Fibroblast of skin of right biceps (primary cell): ENCODE measurements around the gene UBE2H.
"Not testable (repeated sequence)": the region's sequence is repeated elsewhere in the genome, so short reads cannot be mapped to it uniquely, and the experiment has no call there.

Experiments used
- DNase-seq: peaks from one replicate; pipeline ENCODE4 v3.0.0-alpha.2; 2013

UBE2H gene

GRCh38 chr7:129907122-129907736 is 45.5 kb downstream of the UBE2H start:
- no peak for DNase-seq

- DNase-seq: peak; percentile 20
Measured at GRCh38 chr7:129906700-129907099, 46.1 kb downstream of the UBE2H start.

GRCh38 chr7:129903935-129904334 is 48.8 kb downstream of the UBE2H start:
- DNase-seq: no peak

GRCh38 chr7:129902788-129903422 is 49.9 kb downstream of the UBE2H start:
- no peak for DNase-seq

GRCh38 chr7:129898502-129899160 is 54.1 kb downstream of the UBE2H start:
- no peak for DNase-seq

GRCh38 chr7:129898007-129898406 is 54.8 kb downstream of the UBE2H start:
- no peak for DNase-seq

- DNase-seq: peak; percentile 60
Measured at GRCh38 chr7:129896568-129897382, 56.0 kb downstream of the UBE2H start.

GRCh38 chr7:129894184-129894583 is 58.6 kb downstream of the UBE2H start:
- not testable (repeated sequence) for DNase-seq

GRCh38 chr7:129890090-129890489 is 62.7 kb downstream of the UBE2H start:
- no peak for DNase-seq

GRCh38 chr7:129889133-129889844 is 63.5 kb downstream of the UBE2H start:
- DNase-seq: no peak

- no peak for DNase-seq
Measured at GRCh38 chr7:129887865-129888264, 64.9 kb downstream of the UBE2H start.

GRCh38 chr7:129886818-129887186 is 66.0 kb downstream of the UBE2H start:
- no peak for DNase-seq

GRCh38 chr7:129886167-129886817 is 66.5 kb downstream of the UBE2H start:
- DNase-seq: no peak

- no peak for DNase-seq
Measured at GRCh38 chr7:129884495-129884894, 68.3 kb downstream of the UBE2H start.

- DNase-seq: no peak
Measured at GRCh38 chr7:129883151-129883550, 69.6 kb downstream of the UBE2H start.

- peak; percentile 51 for DNase-seq
Measured at GRCh38 chr7:129882531-129882930, 70.2 kb downstream of the UBE2H start.

- no peak for DNase-seq
Measured at GRCh38 chr7:129877146-129877792, 75.5 kb downstream of the UBE2H start.

GRCh38 chr7:129875745-129876411 is 76.9 kb downstream of the UBE2H start:
- peak; percentile 48 for DNase-seq

- DNase-seq: peak; percentile 31
Measured at GRCh38 chr7:129875160-129875559, 77.6 kb downstream of the UBE2H start.

GRCh38 chr7:129874722-129875121 is 78.0 kb downstream of the UBE2H start:
- no peak for DNase-seq

- DNase-seq: no peak
Measured at GRCh38 chr7:129872054-129872453, 80.7 kb downstream of the UBE2H start.
